ENCODE data around the gene ILK.

DNA sequence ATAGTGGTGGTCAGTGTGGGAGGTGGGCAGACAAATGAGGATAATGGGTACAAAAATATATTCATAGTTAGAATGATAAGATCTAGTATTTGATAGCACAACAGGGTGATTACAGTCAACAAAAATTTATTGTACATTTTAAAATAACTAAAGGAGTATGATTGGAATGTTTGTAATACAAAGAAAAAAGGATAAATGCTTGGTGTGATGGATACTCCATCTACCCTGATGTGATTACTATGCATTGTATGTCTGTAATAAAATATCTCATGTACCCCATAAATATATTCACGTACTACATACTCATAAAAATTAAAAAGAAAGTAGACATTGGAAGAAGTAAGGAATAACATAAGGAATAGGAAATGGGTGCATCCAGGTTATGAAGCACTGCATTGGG is 15.6 kb upstream of the ILK start:
- TF ChIP-seq, protein P1, sequence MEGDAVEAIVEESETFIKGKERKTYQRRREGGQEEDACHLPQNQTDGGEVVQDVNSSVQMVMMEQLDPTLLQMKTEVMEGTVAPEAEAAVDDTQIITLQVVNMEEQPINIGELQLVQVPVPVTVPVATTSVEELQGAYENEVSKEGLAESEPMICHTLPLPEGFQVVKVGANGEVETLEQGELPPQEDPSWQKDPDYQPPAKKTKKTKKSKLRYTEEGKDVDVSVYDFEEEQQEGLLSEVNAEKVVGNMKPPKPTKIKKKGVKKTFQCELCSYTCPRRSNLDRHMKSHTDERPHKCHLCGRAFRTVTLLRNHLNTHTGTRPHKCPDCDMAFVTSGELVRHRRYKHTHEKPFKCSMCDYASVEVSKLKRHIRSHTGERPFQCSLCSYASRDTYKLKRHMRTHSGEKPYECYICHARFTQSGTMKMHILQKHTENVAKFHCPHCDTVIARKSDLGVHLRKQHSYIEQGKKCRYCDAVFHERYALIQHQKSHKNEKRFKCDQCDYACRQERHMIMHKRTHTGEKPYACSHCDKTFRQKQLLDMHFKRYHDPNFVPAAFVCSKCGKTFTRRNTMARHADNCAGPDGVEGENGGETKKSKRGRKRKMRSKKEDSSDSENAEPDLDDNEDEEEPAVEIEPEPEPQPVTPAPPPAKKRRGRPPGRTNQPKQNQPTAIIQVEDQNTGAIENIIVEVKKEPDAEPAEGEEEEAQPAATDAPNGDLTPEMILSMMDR (conservative IDR thresholded peaks at IDR 0.05; ENCODE audit: low read depth, low read length), result no peak
- TF ChIP-seq EZH2 (IDR thresholded peaks at IDR 0.05; ENCODE audit: borderline replicate concordance, low read depth, low read length, poor library complexity, severe bottlenecking), result no peak
